K562 (cell line): Measurements from ENCODE around the gene TRAF3IP1.

Source experiments
- CBFB ChIP-seq: sonication (generic); formaldehyde crosslinking; IDR thresholded peaks from 2 replicates; pipeline ENCODE4 v1.4.0; 2020; ENCODE audit warnings: mild to moderate bottlenecking, missing genetic modification reagents
- CREB5 ChIP-seq: fragments of 250-450 bp; sonication (Bioruptor Pico); IDR thresholded peaks from 2 replicates; pipeline ENCODE4 v1.5.0; 2020; ENCODE audit warnings: mild to moderate bottlenecking
- CTCF ChIP-seq, 3 experiments: IDR thresholded peaks in 2 of 3; conservative IDR thresholded peaks in 1 of 3; 2 replicates each; pipeline ENCODE4 v1.5.1; 2011 to 2012; ENCODE audit warnings: low read length in 3 of 3, mild to moderate bottlenecking in 3 of 3, control low read depth in 2 of 3, improper control_type of control experiment in 1 of 3, inconsistent platforms in 1 of 3, low read depth in 1 of 3, mixed read lengths in 1 of 3, moderate library complexity in 1 of 3; ENCODE audit not compliant: insufficient read depth in 2 of 3
- E2F6 ChIP-seq, 2 experiments: IDR thresholded peaks; 2 replicates each; pipeline ENCODE4 v1.6.1; 2011; ENCODE audit warnings: borderline replicate concordance in 1 of 2, control low read depth in 1 of 2, low read depth in 1 of 2, low read length in 1 of 2, mild to moderate bottlenecking in 1 of 2, mixed read lengths in 1 of 2, moderate library complexity in 1 of 2; ENCODE audit not compliant: insufficient read depth in 1 of 2, insufficient read length in 1 of 2, poor library complexity in 1 of 2, severe bottlenecking in 1 of 2; ENCODE audit errors: extremely low read depth in 1 of 2
- JUN ChIP-seq, 2 experiments: sonication (generic) in 1 of 2; formaldehyde crosslinking in 1 of 2; IDR thresholded peaks; 2 replicates each; pipeline versions ENCODE4 v1.6.1 to v1.8.0; 2012 to 2022; ENCODE audit warnings: borderline replicate concordance in 2 of 2, mild to moderate bottlenecking in 2 of 2, improper control_type of control experiment in 1 of 2, low read depth in 1 of 2, low read length in 1 of 2, missing genetic modification reagents in 1 of 2
- MYC ChIP-seq, 2 experiments: fragments of 250-450 bp in 1 of 2; sonication (Bioruptor Pico) in 1 of 2; IDR thresholded peaks; 2 replicates each; pipeline versions ENCODE4 v1.5.1 to v1.6.1; 2012 to 2021; ENCODE audit warnings: low read depth in 2 of 2, borderline replicate concordance in 1 of 2, improper control_type of control experiment in 1 of 2, low read length in 1 of 2, mild to moderate bottlenecking in 1 of 2, moderate library complexity in 1 of 2
- NONO ChIP-seq, 2 experiments: fragments of 200-400 bp in 1 of 2; fragments of 450-650 bp in 1 of 2; formaldehyde crosslinking in 1 of 2; IDR thresholded peaks; 2 replicates each; pipeline ENCODE4 v1.6.1; 2017; ENCODE audit warnings: low read depth in 2 of 2, mild to moderate bottlenecking in 2 of 2, moderate library complexity in 2 of 2, low read length in 1 of 2
- NRF1 ChIP-seq, 2 experiments: fragments of 450-650 bp; IDR thresholded peaks in 1 of 2; conservative IDR thresholded peaks in 1 of 2; 2 replicates each; pipeline ENCODE4 v1.6.1; 2014; ENCODE audit warnings: mild to moderate bottlenecking in 2 of 2
- RBM17 ChIP-seq: fragments of 200-400 bp; formaldehyde crosslinking; IDR thresholded peaks from 2 replicates; pipeline ENCODE4 v1.6.1; 2017; ENCODE audit warnings: low read depth, mild to moderate bottlenecking, low read length, borderline replicate concordance
- USF1 ChIP-seq: sonication (generic); formaldehyde crosslinking; IDR thresholded peaks from 2 replicates; pipeline ENCODE4 v1.9.0; 2022; ENCODE audit warnings: mild to moderate bottlenecking, missing genetic modification reagents
- ZNF24 ChIP-seq: fragments of 450-650 bp; IDR thresholded peaks from 2 replicates; pipeline ENCODE4 v1.6.1; 2016
- ZNF707 ChIP-seq: fragments of 250-450 bp; sonication (Bioruptor Pico); conservative IDR thresholded peaks from 2 replicates; pipeline ENCODE4 v1.8.0; 2022; ENCODE audit warnings: inconsistent platforms, mild to moderate bottlenecking, moderate library complexity

- no peak for TF ChIP-seq CBFB (CRISPR knock-in tag)
- no peak for TF ChIP-seq CREB5 (CRISPR knock-in tag)
- TF ChIP-seq ZNF707 (CRISPR knock-in tag) = no peak
- TF ChIP-seq JUN (IDR thresholded peaks at IDR 0.05; ENCODE audit: borderline replicate concordance, low read depth, low read length) = no peak
- TF ChIP-seq JUN (CRISPR knock-in tag; IDR thresholded peaks at IDR 0.05; ENCODE audit: borderline replicate concordance) = no peak
- no peak for TF ChIP-seq RBM17
- TF ChIP-seq MYC (IDR thresholded peaks at IDR 0.05; ENCODE audit: low read depth, low read length) = peak; percentile 59
- TF ChIP-seq MYC (CRISPR knock-in tag; IDR thresholded peaks at IDR 0.05; ENCODE audit: borderline replicate concordance, low read depth) = no peak
- TF ChIP-seq E2F6 (IDR thresholded peaks at IDR 0.05; ENCODE audit: borderline replicate concordance in 1 of 2, extremely low read depth in 1 of 2, insufficient read depth in 1 of 2, insufficient read length in 1 of 2, low read depth in 1 of 2, low read length in 1 of 2, poor library complexity in 1 of 2, severe bottlenecking in 1 of 2) = peak in 1 of 2 experiments; percentile 21
- TF ChIP-seq ZNF24 = no peak
- no peak for TF ChIP-seq USF1 (CRISPR knock-in tag)
- TF ChIP-seq NONO (IDR thresholded peaks at IDR 0.05; ENCODE audit: low read depth in 2 of 2, low read length in 1 of 2) = peak; percentile 52 to 56; a peak in 2 of 4 replicates
- TF ChIP-seq CTCF (IDR thresholded peaks at IDR 0.05 in 2 of 3, conservative IDR thresholded peaks at IDR 0.05 in 1 of 3; ENCODE audit: insufficient read depth in 2 of 3, low read depth in 1 of 3, low read length in 3 of 3) = no peak
- peak; percentile 69; a peak in 3 of 4 replicates for TF ChIP-seq NRF1 (conservative IDR thresholded peaks at IDR 0.05 in 1 of 2, IDR thresholded peaks at IDR 0.05 in 1 of 2)
Observed at GRCh38 chr2:238426568-238427434, 106.5 kb downstream of the TRAF3IP1 start, which contains the start of gene ASB1.
